ENCODE measurements around the gene CERS6. TPM values are rescaled to one million over a fixed set of nuclear protein-coding genes. Genes with fewer than 3 reads are reported as not detected.

Gene CERS6
- total RNA-seq, 4 donors from 2014 or later, result 53.7 to 78.3 (median 63.8) TPM

- no peak overlapping the region for H3K4me3 ChIP-seq (ENCODE audit: low read depth, poor library complexity, severe bottlenecking)
- intact Hi-C loops (cut with DNase I; ENCODE audit: low total_unique reads), result no loop called here
- 70 to 79% methylated on average over 4 of the region's 4 CpGs for WGBS, 2 donors
- no peak for TF ChIP-seq CTCF (IDR thresholded peaks at IDR 0.05)
- TF ChIP-seq POLR2A (IDR thresholded peaks at IDR 0.05), result no peak
- DNase-seq (ENCODE audit: low spot score in 2 of 2), result no peak
These were observed 236.2 kb downstream of the CERS6 start for GRCh38 chr2:168692132-168692744.

- DNase-seq (ENCODE audit: low spot score in 2 of 2), result no peak
- TF ChIP-seq CTCF (IDR thresholded peaks at IDR 0.05), result no peak
- TF ChIP-seq POLR2A (IDR thresholded peaks at IDR 0.05), result no peak
- WGBS, 2 donors, result 72 to 81% methylated on average over 3 of the region's 3 CpGs
- no peak overlapping the region for H3K4me3 ChIP-seq (ENCODE audit: low read depth, poor library complexity, severe bottlenecking)
- intact Hi-C loops (cut with DNase I; ENCODE audit: low total_unique reads), result no loop called here
These were observed 238.1 kb downstream of the CERS6 start for GRCh38 chr2:168694173-168694572.

GRCh38 chr2:168694866-168695265 lies 238.8 kb downstream of the CERS6 start:
- no peak for DNase-seq (ENCODE audit: low spot score in 2 of 2)
- intact Hi-C loops (cut with DNase I; ENCODE audit: low total_unique reads), result no loop called here
- WGBS, 2 donors, result 91% methylated on average over 6 of the region's 6 CpGs
- TF ChIP-seq CTCF (IDR thresholded peaks at IDR 0.05) (no peak), POLR2A (IDR thresholded peaks at IDR 0.05) (no peak)
- H3K4me3 ChIP-seq (ENCODE audit: low read depth, poor library complexity, severe bottlenecking), result no peak overlapping the region

GRCh38 chr2:168697668-168698121 lies 241.6 kb downstream of the CERS6 start:
- no peak for DNase-seq (ENCODE audit: low spot score in 2 of 2)
- 90 to 92% methylated on average over 3 of the region's 3 CpGs for WGBS, 2 donors
- no peak overlapping the region for H3K4me3 ChIP-seq (ENCODE audit: low read depth, poor library complexity, severe bottlenecking)
- intact Hi-C loops (cut with DNase I; ENCODE audit: low total_unique reads), result no loop called here
- TF ChIP-seq CTCF (IDR thresholded peaks at IDR 0.05), result no peak
- no peak for TF ChIP-seq POLR2A (IDR thresholded peaks at IDR 0.05)

GRCh38 chr2:168698969-168699368 lies 242.9 kb downstream of the CERS6 start:
- intact Hi-C loops (cut with DNase I; ENCODE audit: low total_unique reads), result no loop called here
- 89 to 95% methylated on average over 4 of the region's 4 CpGs for WGBS, 2 donors
- no peak for DNase-seq (ENCODE audit: low spot score in 2 of 2)
- TF ChIP-seq CTCF (IDR thresholded peaks at IDR 0.05), result no peak
- TF ChIP-seq POLR2A (IDR thresholded peaks at IDR 0.05), result no peak
- H3K4me3 ChIP-seq (ENCODE audit: low read depth, poor library complexity, severe bottlenecking), result no peak overlapping the region
